Measurements from ENCODE around the gene SEPTIN14.
"Not testable (repeated sequence)": the region's sequence is repeated elsewhere in the genome, so short reads cannot be mapped to it uniquely, and the experiment has no call there.

The SEPTIN14 gene

DNA sequence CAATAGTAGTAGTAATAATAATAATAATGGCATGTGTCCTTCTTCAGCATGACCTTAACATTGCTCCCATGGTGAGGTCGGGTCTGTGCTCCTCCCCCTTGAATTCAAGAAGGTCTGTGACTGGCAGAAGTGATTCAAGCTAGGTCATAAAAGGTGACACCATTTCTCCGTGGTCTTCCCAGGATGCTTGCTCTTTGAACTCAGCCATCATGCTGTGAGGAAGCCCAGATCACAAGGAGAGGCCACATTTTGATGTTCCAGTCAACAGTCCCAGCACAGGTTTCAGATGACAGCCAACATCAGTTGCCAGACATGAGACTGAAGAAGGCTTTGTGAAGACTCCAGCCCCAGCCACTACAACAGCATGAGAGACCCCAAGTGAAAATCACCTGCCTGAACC is 83.9 kb downstream of the SEPTIN14 start:
- no peak overlapping the region for H3K4me3 ChIP-seq (ENCODE audit: low read depth, low read length)
- TF ChIP-seq, protein P1, sequence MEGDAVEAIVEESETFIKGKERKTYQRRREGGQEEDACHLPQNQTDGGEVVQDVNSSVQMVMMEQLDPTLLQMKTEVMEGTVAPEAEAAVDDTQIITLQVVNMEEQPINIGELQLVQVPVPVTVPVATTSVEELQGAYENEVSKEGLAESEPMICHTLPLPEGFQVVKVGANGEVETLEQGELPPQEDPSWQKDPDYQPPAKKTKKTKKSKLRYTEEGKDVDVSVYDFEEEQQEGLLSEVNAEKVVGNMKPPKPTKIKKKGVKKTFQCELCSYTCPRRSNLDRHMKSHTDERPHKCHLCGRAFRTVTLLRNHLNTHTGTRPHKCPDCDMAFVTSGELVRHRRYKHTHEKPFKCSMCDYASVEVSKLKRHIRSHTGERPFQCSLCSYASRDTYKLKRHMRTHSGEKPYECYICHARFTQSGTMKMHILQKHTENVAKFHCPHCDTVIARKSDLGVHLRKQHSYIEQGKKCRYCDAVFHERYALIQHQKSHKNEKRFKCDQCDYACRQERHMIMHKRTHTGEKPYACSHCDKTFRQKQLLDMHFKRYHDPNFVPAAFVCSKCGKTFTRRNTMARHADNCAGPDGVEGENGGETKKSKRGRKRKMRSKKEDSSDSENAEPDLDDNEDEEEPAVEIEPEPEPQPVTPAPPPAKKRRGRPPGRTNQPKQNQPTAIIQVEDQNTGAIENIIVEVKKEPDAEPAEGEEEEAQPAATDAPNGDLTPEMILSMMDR (IDR thresholded peaks at IDR 0.05; ENCODE audit: borderline replicate concordance, insufficient read depth, low read depth, low read length) = no peak

DNA sequence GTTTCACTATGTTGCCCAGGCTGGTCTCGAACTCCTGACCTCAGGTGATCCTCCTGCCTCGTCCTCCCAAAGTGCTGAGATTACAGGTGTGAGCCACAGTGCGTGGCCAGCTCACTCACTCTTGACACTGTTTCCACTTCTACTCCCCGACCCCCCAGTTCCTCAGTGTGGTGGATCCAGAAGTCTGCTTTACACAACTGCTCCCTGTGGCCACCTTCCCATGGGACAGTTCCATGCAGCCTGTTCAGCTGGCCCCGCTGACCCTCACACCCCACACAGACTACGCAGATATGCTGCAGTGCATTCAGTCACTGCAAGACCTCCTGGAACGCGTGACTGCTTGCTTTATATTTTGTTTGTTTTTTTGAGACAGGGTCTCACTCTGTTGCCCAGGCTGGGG is 86.4 kb downstream of the SEPTIN14 start:
- H3K4me3 ChIP-seq (ENCODE audit: low read depth, low read length) = no peak overlapping the region
- TF ChIP-seq, protein P1 (IDR thresholded peaks at IDR 0.05; ENCODE audit: borderline replicate concordance, insufficient read depth, low read depth, low read length) = no peak

DNA sequence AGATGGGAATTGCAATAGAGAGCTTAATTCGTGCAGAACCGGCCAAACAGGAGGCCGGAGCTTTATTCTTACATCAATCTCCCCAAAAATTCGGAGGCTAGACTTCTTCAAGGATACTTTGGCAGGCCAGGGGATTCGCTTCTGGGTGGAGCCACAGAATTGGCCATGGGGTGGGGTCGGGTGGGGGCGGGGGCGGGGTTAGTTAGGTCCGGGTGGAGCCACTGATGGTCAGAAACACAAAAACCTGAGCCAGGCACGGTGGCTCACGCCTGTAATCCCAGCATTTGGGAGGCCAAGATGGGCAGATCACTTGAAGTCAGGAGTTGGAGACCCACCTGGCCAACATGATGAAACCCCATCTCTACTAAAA is 87.5 kb downstream of the SEPTIN14 start:
- no peak overlapping the region for H3K4me3 ChIP-seq (ENCODE audit: low read depth, low read length)
- TF ChIP-seq, protein P1 (IDR thresholded peaks at IDR 0.05; ENCODE audit: borderline replicate concordance, insufficient read depth, low read depth, low read length) = no peak

DNA sequence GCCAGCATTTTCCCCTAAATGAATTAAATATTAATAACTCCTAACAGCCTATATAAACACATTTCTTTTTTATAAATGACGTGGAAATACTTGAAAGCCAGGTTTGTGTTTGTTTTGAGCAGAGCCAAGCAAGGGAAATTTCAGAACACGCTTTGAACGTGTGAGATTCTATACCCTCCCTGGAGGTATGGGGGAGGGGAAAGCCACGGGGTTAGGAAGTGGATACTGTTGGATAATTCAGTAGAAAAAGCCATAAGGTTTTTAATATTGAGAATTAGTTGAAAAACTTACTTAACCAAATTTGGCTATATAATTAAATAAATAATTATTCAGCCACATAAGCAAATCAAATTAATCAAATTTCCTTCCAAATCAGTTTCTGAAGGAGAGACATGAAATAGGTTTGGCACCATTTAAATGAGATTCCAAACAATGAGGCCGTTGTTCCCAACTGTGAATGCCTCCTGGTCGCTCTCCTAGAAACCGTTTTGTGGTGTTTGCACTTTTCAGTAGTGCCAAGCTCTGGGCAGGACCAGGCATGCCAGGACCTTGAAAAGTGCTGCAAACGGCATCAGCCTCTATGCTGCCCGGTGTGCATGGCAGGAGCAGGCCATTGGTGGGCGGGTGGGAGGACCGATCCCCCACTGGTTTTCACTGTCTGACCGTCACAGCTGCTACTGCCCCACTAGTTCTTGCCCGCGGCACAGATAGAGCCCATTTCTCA is 88.1 kb downstream of the SEPTIN14 start:
- no peak overlapping the region for H3K4me3 ChIP-seq (ENCODE audit: low read depth, low read length)
- TF ChIP-seq, protein P1 (IDR thresholded peaks at IDR 0.05; ENCODE audit: borderline replicate concordance, insufficient read depth, low read depth, low read length) = no peak

DNA sequence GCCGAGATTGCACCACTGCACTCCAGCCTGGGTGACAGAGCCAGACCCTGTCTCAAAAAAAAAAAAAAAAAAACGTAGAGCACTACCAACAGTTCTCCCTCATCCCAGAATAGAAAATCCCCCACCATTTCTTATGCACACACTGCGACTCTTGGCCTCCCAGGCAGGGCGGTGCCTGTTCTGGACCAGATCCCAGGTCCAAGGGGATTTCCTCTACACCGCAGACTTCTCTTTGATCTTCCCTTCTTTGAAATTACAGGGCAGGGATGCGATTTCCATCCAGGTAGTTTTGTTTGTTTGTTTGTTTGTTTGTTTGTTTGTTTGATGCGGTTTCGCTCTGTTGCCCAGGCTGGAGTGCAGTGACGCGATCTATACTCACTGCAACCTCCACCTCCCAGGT is 91.8 kb downstream of the SEPTIN14 start:
- TF ChIP-seq, protein P1 (IDR thresholded peaks at IDR 0.05; ENCODE audit: borderline replicate concordance, insufficient read depth, low read depth, low read length) = no peak
- no peak overlapping the region for H3K4me3 ChIP-seq (ENCODE audit: low read depth, low read length)

DNA sequence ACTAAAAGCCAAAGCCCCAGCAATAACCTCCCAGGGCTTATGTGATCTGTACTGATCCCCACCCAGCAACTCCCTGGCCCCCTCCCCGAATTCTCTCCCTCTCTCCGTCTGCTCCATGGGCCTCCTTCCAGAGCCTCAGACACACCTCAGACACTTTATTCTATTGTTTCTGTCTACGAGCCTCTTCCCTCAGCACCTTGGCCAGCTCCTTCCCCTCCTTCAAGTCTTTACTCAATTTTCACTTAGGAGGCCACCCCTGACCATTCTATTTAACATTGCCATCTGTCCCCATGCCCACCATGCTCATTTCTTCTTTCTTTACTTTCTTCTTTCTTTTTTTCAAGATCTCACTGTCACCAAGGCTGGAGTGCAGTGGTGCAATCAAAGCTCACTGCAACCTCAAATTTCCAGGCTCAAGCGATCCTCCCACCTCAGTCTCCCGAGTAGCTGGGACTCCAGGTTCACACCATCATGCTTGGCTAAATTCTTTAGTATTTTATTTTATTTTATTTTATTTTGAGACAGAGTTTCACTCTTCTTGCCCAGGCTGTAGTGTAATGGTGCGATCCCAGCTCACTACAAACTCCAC is 109.2 kb downstream of the SEPTIN14 start:
- H3K4me3 ChIP-seq (ENCODE audit: low read depth, low read length) = not testable (repeated sequence)

DNA sequence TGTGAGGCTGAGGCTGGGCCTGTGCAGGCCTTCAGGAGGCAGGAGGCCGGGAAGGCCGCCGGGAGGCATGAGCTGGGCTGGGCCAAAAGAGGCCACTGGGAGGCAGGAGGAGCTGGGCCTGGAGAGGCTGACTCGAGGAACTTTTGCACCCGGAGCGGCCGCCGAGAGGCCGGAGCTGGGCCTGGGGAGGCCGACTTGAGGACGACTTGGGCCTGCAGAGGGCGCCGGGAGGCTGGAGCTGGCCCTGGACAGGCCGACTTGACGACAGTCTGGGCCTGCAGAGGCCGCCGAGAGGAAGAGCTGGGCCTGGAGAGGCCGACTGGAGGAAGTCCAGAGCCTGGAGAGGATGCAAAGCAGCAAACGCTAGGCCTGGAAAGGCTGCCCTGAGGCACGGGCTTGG is 117.8 kb downstream of the SEPTIN14 start:
- not testable (repeated sequence) for H3K4me3 ChIP-seq (ENCODE audit: low read depth, low read length)

All from GM12875 (cell line).